SK-N-SH treated with all-trans-retinoic acid at 6 μM for 48 hours (cell line): ENCODE results near the gene ZFP28.

Experiments used
- ATAC-seq: fragments of 200-7000 bp; cut with Tn5 transposase; 3 replicates; pipeline ENCODE4 v1.9.1; 2020; ENCODE audit warnings: mild to moderate bottlenecking, moderate library complexity
- ARNTL ChIP-seq: fragments of 450-650 bp; formaldehyde crosslinking; IDR thresholded peaks from 2 replicates; pipeline ENCODE4 v1.5.0; 2020; ENCODE audit warnings: low read depth, mild to moderate bottlenecking, moderate library complexity, borderline replicate concordance
- BACH2 ChIP-seq: fragments of 250-450 bp; sonication (Bioruptor Pico); IDR thresholded peaks from 2 replicates; pipeline ENCODE4 v1.9.0; 2021; ENCODE audit warnings: mild to moderate bottlenecking, borderline replicate concordance
- CREB5 ChIP-seq: fragments of 250-450 bp; sonication (Bioruptor Pico); IDR thresholded peaks from 2 replicates; pipeline ENCODE4 v1.5.1; 2020; ENCODE audit warnings: low read depth, mild to moderate bottlenecking, moderate library complexity
- CSDC2 ChIP-seq: fragments of 250-450 bp; sonication (Bioruptor Pico); IDR thresholded peaks from 2 replicates; pipeline ENCODE4 v1.5.0; 2020; ENCODE audit warnings: mild to moderate bottlenecking, moderate library complexity
- CSRNP3 ChIP-seq: fragments of 250-450 bp; sonication (Bioruptor Pico); IDR thresholded peaks from 2 replicates; pipeline ENCODE4 v1.5.1; 2021; ENCODE audit warnings: mild to moderate bottlenecking, moderate library complexity
- GLIS3 ChIP-seq: fragments of 250-450 bp; sonication (Bioruptor Pico); IDR thresholded peaks from 2 replicates; pipeline ENCODE4 v1.5.0; 2020; ENCODE audit warnings: mild to moderate bottlenecking, moderate library complexity
- ISL1 ChIP-seq: fragments of 250-450 bp; sonication (Bioruptor Pico); IDR thresholded peaks from 2 replicates; pipeline ENCODE4 v2.1.2; 2022; ENCODE audit warnings: mild to moderate bottlenecking, moderate library complexity
- OSR1 ChIP-seq: fragments of 250-450 bp; sonication (Bioruptor Pico); IDR thresholded peaks from 2 replicates; pipeline ENCODE4 v1.8.0; 2022; ENCODE audit warnings: moderate library complexity, mild to moderate bottlenecking, inconsistent platforms
- PATZ1 ChIP-seq: fragments of 250-450 bp; sonication (Bioruptor Pico); IDR thresholded peaks from 2 replicates; pipeline ENCODE4 v1.8.0; 2020; ENCODE audit warnings: mild to moderate bottlenecking, moderate library complexity, borderline replicate concordance
- POU6F1 ChIP-seq: fragments of 250-450 bp; sonication (Bioruptor Pico); IDR thresholded peaks from 2 replicates; pipeline ENCODE4 v1.8.0; 2021; ENCODE audit warnings: low read depth, mild to moderate bottlenecking, moderate library complexity, borderline replicate concordance
- PPARA ChIP-seq: fragments of 250-450 bp; sonication (Bioruptor Pico); IDR thresholded peaks from 2 replicates; pipeline ENCODE4 v1.5.0; 2020; ENCODE audit warnings: mild to moderate bottlenecking, borderline replicate concordance
- RARB ChIP-seq: fragments of 250-450 bp; sonication (Bioruptor Pico); IDR thresholded peaks from 2 replicates; pipeline ENCODE4 v1.8.0; 2021; ENCODE audit warnings: mild to moderate bottlenecking, moderate library complexity
- SNAI2 ChIP-seq: fragments of 250-450 bp; sonication (Bioruptor Pico); IDR thresholded peaks from 2 replicates; pipeline ENCODE4 v1.5.0; 2020; ENCODE audit warnings: mild to moderate bottlenecking, moderate library complexity
- TCF4 ChIP-seq: fragments of 250-450 bp; sonication (Bioruptor Pico); IDR thresholded peaks from 2 replicates; pipeline ENCODE4 v1.8.0; 2021; ENCODE audit warnings: mild to moderate bottlenecking, moderate library complexity, borderline replicate concordance
- TOX ChIP-seq: fragments of 250-450 bp; sonication (Bioruptor Pico); IDR thresholded peaks from 2 replicates; pipeline ENCODE4 v1.8.0; 2021; ENCODE audit warnings: mild to moderate bottlenecking, moderate library complexity, borderline replicate concordance
- TSHZ2 ChIP-seq: fragments of 250-450 bp; sonication (Bioruptor Pico); IDR thresholded peaks from 2 replicates; pipeline ENCODE4 v1.5.0; 2020; ENCODE audit warnings: mild to moderate bottlenecking, moderate library complexity
- ZFP3 ChIP-seq: fragments of 250-450 bp; sonication (Bioruptor Pico); IDR thresholded peaks from 2 replicates; pipeline ENCODE4 v1.5.0; 2020; ENCODE audit warnings: mild to moderate bottlenecking, moderate library complexity
- ZFP30 ChIP-seq: fragments of 450-650 bp; formaldehyde crosslinking; IDR thresholded peaks from 2 replicates; pipeline ENCODE4 v1.5.0; 2022; ENCODE audit warnings: mild to moderate bottlenecking, moderate library complexity
- ZNF70 ChIP-seq: fragments of 450-650 bp; formaldehyde crosslinking; IDR thresholded peaks from 2 replicates; pipeline ENCODE4 v1.5.0; 2020; ENCODE audit warnings: mild to moderate bottlenecking, moderate library complexity
- ZNF8 ChIP-seq: fragments of 450-650 bp; formaldehyde crosslinking; IDR thresholded peaks from 2 replicates; pipeline ENCODE4 v1.5.0; 2020; ENCODE audit warnings: mild to moderate bottlenecking, moderate library complexity

ZFP28 gene

GRCh38 chr19:56525214-56525860 lies 13.4 kb upstream of the ZFP28 start:
- no peak for TF ChIP-seq OSR1 (CRISPR knock-in tag)
- no peak for TF ChIP-seq CREB5
- 0 out of 2 replicates have a peak, but pooled peaks have one; percentile 34 for TF ChIP-seq ZFP3 (CRISPR knock-in tag)
- no peak for TF ChIP-seq PATZ1
- ATAC-seq: no peak

- TF ChIP-seq OSR1 (CRISPR knock-in tag): no peak
- no peak for TF ChIP-seq CSDC2
- no peak for TF ChIP-seq CSRNP3
- TF ChIP-seq ZNF8 (CRISPR knock-in tag): no peak
- no peak for TF ChIP-seq ZFP3 (CRISPR knock-in tag)
- TF ChIP-seq PPARA: no peak
- TF ChIP-seq GLIS3: no peak
- TF ChIP-seq SNAI2: no peak
- ATAC-seq: no peak
Observed at GRCh38 chr19:56537442-56537841, 1.3 kb upstream of the ZFP28 start.

- TF ChIP-seq BACH2 (CRISPR knock-in tag): no peak
- no peak for TF ChIP-seq TOX (CRISPR knock-in tag)
- TF ChIP-seq ZFP3 (CRISPR knock-in tag): no peak
- TF ChIP-seq PATZ1: no peak
- TF ChIP-seq TCF4 (CRISPR knock-in tag): no peak
- no peak for TF ChIP-seq ZFP30 (CRISPR knock-in tag)
- TF ChIP-seq POU6F1 (CRISPR knock-in tag): no peak
- TF ChIP-seq ARNTL (CRISPR knock-in tag): no peak
- no peak for TF ChIP-seq ZNF8 (CRISPR knock-in tag)
- no peak for TF ChIP-seq RARB (CRISPR knock-in tag)
- TF ChIP-seq GLIS3: no peak
- TF ChIP-seq ISL1: no peak
- TF ChIP-seq TSHZ2 (CRISPR knock-in tag): no peak
- TF ChIP-seq SNAI2: no peak
- no peak for TF ChIP-seq CREB5
- no peak for TF ChIP-seq ZNF70 (CRISPR knock-in tag)
- TF ChIP-seq PPARA: no peak
- TF ChIP-seq, all 23 proteins: peak for 0
- ATAC-seq: peak; percentile 97
Observed at GRCh38 chr19:56538254-56538760, 441 bp upstream of the ZFP28 start.
